ENCODE measurements around the gene UROC1.

The UROC1 gene

DNA sequence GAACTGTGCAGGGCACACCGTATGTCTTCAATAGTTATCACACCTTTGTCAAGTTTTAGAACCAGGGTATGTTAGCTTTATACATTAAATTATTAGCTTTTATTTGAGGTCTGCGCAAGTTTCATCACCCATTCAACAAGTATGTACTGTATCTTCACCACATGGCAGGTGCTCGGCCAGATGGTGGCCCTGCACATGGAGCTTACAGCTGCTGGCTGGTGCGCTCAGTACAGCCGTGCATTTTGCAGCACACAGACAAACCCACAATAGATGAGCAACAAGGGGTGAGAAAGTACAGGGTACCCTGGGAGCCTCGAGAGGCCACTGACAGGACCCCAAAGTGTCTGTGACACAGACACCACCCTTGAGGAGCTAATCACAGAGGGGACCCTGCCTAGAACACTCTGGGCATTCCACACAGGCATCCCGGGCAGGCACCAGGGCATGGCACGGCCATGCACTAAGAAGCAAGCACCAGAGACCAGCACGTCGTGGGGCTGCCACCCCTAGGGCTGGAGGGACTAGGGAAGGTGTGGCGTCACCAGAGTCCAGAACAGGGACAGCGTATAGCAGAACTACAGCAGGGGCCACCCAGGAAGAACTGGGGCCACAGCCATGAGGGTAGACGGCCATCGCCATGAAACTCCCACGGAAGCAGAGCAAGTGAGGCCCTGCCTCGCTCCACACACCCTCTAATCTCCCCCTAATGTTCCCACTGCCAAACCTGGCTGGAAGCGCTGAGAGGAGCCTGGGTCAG lies 69.3 kb downstream of the UROC1 start:
- in situ Hi-C loops (cut with HindIII; ENCODE audit: low sequenced_read_pairs) = no loop called here

DNA sequence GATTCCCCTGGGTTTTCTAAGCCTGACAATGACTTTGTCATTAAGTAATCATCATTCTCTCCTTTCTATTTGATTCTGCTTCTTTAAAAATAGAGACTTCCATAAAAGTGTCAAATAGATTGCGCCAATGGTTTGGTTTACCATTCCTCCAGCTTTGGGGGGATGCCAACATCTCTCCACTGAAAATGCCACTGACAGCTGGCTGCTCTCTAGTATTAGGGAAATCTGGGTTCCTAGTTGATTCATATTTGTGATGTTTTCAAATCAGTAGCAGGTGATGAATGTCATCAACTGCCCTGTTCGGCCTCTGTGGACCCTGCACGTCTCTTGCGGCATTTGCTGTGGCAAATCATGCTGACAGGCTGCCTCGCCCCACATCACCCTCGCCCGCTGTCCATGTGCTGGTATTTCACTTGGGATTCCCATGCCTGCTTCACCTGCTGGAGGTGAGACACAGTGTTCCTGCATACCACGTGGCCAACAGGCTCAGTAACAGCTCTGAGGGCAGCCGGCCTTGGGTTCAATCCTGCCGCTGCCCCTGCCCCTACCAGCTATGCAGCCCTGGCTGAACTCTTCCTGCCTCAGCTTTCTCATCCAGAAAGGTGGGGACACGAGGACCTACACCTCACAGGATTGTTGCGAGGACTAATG lies 70.0 kb downstream of the UROC1 start:
- in situ Hi-C loops (cut with HindIII; ENCODE audit: low sequenced_read_pairs) = no loop called here

DNA sequence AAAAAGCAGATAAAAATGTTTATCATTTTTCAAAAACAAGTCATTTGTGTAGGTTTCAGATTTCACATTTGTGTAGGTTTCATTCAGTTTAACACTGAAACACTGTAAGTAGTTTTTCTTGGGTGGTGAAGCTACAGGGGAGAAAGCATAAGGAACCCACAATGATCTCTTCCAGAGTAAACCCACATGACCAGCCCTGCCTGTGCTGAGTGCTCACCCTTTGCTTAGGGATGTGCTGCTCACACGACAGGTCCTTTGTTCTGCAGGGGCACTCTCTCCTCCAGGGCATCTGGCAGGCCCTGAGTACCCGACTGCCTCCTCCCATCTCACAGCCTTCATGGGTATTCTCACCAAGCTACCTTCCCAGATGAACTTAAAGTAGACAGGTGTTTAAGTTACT lies 70.8 kb downstream of the UROC1 start:
- in situ Hi-C loops (cut with HindIII; ENCODE audit: low sequenced_read_pairs) = no loop called here

DNA sequence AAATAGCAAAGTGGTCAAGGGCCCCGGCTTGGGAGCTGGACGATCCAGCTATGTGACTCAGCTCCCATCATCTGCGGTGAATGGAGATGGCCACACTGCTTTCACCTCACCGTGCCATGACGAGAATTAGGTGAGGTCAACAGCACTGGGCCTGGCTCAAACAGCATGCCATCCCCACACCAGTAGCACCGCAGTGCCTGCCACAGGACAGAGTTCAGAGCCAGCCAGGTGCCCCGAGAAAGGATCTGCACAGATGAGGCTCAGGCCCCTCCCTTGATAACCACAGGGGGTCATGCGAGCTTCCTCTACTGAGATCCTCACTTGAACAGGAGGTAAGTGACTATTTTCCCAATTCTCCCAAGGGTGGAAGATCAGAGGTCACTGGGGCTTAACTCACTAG lies 71.3 kb downstream of the UROC1 start:
- in situ Hi-C loops (cut with HindIII; ENCODE audit: low sequenced_read_pairs) = no loop called here

DNA sequence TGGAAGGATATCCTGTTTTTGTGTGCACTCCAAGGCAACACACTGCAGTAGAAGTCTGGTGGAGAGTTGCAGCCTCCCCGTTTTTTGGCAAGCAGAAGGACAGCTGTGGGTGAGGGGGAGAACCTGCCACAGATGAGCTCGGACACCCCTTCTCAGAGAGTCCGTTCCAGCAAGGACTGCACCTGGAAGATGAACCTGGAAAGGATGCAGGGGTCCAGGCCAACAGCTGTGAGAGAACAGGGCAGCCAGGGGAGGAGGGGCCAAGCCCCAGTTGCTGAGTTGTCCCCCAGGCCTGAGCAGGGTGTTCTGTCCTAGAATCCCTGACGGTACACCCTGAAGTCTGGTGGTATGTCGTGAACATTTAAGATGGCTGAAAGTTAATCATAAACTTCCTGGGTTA lies 72.1 kb downstream of the UROC1 start:
- in situ Hi-C loops (cut with HindIII; ENCODE audit: low sequenced_read_pairs) = no loop called here

DNA sequence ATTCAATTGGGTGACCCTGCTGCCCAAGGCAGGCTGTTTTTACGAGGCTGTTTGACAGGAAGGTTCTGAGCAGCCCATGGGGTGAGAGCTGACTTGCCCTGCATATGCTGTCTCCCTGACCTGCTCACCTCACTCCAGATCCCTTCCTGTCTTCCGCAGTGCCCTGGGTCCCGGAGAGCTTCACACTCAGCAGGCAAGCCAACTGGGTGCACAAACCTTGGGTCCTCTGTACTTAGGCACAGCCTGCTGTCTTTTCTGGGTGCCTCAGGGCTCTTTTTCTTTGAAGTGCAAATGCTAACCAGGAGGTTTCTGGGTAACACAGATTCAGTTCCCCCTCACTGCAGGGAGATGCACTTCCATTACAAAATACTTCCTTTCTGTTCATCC lies 74.7 kb downstream of the UROC1 start:
- in situ Hi-C loops (cut with HindIII; ENCODE audit: low sequenced_read_pairs) = no loop called here

DNA sequence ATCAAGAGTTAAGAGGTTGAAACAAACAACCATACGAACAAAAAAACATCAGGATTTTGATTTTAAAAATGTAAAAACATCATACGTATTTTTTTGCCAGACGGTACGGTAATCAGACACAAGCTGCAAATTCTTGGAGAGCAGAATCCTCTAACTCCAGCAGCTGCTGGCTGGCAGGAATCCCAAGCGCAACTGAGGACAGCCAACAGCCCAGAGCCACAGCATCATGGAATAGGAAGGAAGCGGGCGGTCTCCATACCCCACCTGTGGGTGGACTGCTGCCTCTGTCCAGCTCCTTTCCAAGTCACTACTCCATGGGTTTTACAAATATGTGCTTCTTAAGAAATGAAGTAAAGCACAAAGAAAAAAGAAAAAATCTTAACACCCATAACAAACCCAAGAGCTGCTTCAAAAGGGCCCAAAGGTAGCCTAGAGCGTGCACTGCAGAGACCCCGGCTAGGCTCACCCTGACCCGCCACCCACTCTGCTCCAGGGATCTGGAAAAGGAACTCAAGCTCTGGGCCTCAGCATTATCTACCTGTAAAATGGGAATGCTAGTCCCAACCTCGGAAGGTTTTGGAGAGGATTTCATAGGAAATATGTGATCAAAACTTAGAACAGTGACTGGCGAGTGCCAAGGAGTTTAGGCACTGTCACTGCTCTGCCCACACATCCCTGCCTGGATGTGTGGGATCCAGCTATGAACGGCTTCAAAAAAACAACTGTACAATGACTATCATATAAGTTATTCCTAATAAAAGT lies 75.3 kb downstream of the UROC1 start:
- in situ Hi-C loops (cut with HindIII; ENCODE audit: low sequenced_read_pairs) = no loop called here

DNA sequence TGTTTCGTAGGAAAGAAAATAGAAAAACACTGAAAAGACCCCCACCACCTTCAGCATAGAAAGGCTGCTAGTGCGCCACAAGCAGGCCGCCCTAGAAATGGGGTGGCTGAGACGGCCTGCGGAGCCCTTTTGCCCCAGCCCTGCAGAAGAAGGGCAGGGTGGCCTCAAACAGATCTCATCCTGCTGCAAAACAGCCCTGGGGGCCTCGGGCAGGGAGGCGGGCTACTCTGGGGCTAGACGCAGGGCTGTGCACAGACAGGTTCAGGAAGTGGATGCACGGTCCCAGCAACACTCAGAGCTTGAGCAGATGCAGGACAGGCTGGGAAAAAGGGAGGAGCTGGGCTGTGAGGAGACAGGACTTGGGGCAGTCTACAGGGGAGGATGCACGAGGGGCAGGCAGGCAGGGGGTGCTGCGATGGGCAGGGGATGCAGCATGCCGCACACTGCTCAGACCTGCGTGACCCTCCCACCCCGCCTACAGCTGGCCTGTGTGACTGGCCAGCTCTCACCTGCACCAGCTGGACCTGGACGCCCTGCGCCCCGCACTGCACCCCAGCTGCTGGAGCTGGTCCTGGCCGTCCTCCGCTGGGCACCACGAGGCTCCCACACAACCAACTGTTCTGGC lies 76.2 kb downstream of the UROC1 start:
- in situ Hi-C loops (cut with HindIII; ENCODE audit: low sequenced_read_pairs) = no loop called here

DNA sequence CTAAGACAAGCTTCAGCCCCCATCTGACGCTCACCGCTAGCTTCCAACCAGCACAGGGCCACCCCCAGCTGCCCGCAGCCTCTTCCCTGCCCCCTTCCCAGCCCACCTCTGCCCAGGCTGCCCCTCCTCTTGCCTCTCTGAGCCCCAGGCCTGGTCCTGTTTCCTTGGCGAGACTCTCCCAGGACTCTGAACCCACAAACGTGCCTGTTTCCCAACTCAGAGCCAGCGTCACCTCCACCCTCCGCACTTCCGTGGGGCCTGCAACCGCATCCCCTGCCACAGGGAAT lies 76.9 kb downstream of the UROC1 start:
- in situ Hi-C loops (cut with HindIII; ENCODE audit: low sequenced_read_pairs) = no loop called here

DNA sequence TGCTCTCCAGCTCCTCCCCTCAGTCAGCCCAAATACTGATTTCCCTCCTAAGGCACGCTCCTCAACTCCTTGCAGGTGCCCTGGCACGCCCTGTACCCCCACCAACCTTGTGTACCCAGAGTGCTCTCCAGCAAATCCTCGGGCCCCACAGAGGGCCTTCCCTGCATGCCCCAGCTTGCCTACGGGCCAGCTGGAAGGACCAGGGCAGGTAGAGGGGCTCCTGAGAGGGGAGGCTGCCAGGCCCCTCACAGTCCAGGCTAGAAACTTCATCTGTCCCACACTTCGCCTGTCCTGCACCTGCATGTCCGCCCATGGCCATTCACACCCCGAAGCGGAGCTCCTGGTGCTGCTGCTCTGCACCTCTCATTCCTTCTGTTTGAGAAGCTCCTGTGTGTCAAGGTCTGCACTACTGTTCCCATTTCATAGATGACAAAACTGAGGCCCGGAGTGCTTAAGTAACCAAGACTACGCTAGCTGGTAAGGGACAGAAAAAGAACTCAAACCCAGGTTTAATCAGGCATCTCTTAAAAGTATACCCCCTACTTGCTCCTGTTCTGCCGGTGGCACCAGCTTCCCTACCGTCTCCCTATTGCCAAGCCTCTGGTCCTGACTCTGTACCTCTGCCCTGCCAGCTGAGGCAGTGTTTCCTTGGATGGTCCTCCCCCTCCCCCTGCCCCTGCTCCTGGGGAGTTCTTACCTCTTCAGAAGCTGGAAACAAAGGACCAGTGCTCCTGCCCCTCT lies 77.4 kb downstream of the UROC1 start:
- in situ Hi-C loops (cut with HindIII; ENCODE audit: low sequenced_read_pairs) = no loop called here

DNA sequence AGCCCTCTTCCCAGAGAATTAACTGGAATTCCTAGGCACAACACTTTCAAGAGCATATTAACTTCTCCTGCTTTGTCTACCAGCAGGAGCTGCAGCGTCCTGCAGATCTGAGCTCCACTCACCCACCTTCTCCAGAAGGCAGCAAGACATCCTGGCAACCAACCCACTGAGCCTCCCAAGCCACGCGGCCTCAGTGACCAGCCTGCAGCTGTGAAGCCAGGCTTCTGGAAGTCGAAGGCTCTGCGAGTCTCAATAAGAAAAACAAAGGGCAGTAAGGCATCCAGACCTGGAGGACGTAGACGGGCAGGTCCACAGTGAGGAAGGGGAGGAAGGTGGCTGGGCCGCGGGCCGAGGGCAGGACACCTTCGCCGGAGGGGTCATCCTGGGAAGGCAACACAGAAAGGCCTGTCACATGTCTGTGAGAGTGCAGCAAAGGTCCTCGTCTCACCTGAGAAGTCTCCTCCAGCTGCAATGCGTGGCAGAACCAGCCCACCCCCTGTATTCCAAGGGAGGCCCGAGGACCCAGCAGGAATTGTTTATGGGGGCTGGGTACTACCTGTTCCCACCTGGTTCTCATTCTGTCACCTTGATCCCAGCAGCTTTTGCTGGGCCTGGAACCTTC lies 78.1 kb downstream of the UROC1 start:
- in situ Hi-C loops (cut with HindIII; ENCODE audit: low sequenced_read_pairs) = no loop called here

DNA sequence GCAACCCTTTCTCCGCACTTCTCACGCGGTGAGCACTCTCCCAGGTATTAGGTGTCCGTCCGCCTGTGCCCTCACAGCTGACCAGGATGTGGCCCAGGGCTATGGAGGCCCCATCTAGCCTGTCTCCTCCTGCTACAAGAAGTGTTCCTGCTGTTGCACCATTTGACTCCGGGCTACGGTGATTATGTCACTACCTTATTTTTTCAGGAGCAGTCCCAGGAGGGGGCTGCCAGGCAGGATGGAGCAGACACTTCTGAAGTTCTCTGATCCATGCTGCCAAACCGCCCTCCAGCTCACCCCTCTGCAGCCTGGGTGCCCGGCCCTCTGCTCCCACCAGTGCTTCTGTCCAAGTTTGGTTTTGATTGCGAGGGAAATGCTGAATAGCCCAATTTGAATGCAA lies 78.8 kb downstream of the UROC1 start:
- in situ Hi-C loops (cut with HindIII; ENCODE audit: low sequenced_read_pairs) = no loop called here

DNA sequence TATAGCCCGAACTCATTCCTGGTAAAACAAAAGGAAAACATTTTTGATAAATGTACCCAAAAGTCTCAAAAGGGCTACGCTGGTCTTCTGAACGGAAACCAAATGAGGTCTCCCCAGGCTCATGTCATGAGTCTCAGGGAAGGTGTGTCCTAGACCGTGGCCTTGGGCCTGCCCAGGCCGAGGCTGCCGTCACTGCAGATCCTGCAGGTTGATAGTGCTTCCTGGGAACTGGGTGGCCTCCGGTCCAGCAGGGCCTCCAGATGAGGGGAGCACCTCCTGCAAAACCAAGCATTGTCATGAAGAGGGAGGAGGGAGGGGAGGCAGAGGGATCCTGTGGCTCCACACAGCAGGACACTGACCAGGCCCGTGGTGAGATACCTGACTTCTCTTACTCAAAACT lies 79.4 kb downstream of the UROC1 start:
- in situ Hi-C loops (cut with HindIII; ENCODE audit: low sequenced_read_pairs) = no loop called here

DNA sequence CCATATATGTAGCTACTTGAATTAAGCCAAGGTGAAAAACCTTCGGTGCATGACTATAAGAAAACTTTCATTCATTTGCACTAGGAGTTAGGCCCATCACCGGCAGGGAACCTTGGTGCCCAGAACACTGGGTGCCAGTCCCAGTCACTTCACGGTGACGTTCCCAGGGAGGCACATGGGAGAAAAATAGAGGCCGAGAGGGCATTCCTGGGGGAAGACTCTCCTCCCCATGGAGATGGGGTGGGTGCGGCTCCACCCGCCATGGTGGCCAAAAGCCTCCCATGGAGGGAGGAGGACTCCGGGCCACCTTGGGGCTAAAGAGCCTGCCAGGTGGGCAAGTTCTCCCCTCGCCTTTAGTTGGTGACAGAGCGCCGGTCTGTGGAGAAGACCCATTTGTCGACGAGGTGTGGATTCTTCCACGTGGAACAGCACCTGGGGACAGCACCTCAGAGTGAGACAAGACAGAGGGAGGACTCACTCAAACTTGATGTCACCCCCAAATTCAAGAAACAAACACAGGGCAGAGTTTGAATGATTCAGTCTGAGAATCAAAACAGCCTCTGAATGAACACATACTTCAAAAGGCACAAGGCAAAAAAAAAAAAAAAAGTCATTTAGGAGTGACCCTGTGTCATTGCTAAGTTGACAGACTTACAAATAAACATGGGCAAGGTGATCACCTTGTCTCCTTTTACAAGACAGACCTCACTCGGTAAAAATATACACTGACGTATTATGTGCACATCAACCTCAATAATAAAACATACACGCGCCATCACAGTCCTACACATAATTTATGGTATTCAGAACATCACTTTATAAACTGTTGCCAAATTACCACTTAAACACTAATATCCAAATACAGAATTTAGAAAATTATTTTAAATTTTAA lies 80.5 kb downstream of the UROC1 start:
- in situ Hi-C loops (cut with HindIII; ENCODE audit: low sequenced_read_pairs) = no loop called here

DNA sequence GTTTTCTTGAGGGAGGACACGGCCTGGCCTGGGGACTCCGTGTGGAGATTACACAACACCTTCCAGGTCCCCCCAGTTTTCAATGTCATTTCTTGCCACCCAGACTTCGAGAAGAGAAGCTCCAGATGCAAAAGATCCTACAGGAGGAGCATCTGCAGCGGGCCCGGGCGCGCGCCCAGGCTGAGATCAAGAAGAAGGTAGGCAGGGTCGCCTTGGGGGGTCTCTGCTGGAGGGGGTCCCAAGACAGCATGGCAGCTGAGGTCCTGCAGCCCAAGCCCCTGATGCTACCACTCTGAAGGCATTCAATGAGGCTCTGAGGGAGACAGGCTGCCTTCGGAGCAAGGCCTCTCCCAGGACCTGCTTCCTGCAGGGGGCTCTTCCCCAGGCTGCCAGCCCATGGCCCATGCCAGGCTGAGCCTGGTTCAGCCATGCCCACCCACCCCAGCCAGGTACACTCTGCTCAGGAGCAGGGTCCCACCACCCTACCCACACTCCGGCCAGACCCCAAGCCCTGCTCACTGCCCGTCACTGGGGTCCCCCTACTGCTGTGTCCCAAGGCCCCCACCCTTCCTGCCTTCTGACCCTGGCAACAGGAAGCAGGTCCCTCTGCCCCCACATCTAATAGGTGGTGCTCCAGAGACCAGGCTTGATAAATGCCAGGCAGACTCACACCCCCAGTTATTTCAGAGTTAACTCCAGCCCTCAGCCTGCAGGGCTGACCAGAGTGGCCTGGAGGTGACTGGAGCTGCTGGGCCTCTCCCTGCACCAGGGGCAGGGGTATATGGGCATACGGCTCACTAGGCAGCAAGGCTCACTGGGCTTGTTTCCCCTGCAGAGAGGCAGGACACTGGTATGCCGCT lies 81.9 kb downstream of the UROC1 start:
- in situ Hi-C loops (cut with HindIII; ENCODE audit: low sequenced_read_pairs) = no loop called here

DNA sequence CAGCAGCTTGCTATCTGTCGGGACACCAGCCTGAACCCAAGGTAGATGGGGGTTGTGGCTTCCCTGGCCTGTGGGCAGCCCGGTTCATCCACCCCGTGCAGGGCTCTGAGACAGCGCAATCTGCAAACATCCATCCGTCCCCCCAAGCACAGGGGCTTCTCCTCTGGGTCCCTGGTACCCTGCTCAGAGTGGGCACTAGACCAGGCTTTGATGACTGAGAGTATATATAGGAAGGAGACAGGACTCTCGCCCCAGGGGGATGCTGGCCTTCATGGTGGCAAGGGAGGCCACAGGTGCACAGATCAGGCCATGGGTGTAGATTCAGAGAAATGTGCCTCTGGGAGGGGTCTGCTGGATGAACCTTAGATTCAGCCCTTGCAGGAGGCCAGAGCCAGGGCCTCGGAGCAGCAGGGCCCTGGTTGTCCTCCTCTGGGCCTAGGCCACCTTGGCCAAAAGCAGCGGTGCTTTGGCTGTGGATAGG lies 82.6 kb downstream of the UROC1 start:
- in situ Hi-C loops (cut with HindIII; ENCODE audit: low sequenced_read_pairs) = no loop called here

DNA sequence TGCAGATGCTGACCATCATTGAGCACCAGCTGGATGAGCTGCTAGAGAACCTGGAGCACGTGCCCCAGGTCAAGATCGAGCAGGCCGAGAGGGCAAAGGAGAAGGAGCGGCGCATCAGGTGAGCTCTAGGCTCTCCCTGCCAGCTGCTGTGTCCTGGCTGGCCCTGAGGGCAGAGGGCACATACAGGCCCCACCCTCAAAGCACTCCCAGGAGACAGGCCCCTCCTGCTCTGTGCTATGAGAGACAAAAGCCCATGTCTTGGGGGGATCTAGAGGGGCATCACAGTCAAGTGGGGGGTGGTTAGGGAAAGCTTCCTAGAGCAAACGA lies 83.3 kb downstream of the UROC1 start:
- in situ Hi-C loops (cut with HindIII; ENCODE audit: low sequenced_read_pairs) = no loop called here

DNA sequence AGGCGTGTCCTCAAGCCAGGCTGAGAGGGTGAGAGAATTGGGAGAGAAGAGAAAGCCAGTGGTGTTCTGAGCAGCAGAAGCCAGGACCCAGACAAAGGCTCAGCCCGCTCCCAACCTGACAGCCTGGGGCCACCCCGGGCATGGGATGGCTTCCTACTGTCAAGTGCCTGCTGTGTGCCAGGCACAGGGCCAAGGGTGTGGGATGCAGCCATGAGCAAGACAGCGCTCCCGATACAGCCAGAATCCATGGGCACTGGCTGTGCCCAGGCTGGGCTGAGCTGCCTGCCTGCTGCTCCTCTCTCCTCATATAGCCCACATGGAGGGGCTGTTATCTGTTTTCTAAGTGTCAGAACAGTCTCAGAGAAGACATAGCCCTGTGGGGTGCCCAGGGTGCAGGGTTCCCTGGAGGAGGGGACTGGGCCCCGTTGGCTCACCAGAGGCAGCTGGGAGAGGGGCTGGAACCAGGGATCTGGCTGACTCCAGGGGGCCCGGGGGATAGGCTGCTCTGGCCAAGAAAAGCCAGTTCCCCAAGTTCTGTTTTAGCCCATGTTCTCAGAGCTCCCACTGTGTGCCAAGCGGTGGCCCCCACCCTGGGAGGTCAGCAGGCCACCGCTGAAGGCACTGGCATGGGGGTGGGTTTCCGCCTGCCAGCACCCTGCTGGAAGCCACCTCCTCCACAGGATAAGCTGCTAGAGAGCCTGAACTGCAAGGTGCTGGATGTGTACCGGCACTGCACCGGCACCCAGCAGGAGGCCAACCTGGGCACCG lies 83.9 kb downstream of the UROC1 start:
- in situ Hi-C loops (cut with HindIII; ENCODE audit: low sequenced_read_pairs) = no loop called here
